HepG2 (cell line): ENCODE data around the gene SBNO2. TPM values are rescaled to one million over a fixed set of nuclear protein-coding genes. Genes with fewer than 3 reads are reported as not detected.

Experiments used
- ASH2L ChIP-seq: fragments of 300-600, 200-600 bp; sonication (generic); IDR thresholded peaks from 2 replicates; pipeline ENCODE4 v1.7.0; 2017; ENCODE audit warnings: low read depth, mild to moderate bottlenecking, moderate library complexity, mixed read lengths, low read length; ENCODE audit not compliant: insufficient read length
- CCDC6 ChIP-seq: sonication (generic); formaldehyde crosslinking; IDR thresholded peaks from 2 replicates; pipeline ENCODE4 v1.8.1; 2022; ENCODE audit warnings: mild to moderate bottlenecking, missing genetic modification reagents, moderate library complexity
- HNRNPL ChIP-seq: fragments of 200-400 bp; formaldehyde crosslinking; IDR thresholded peaks from 2 replicates; pipeline ENCODE4 v1.6.1; 2017; ENCODE audit warnings: mild to moderate bottlenecking, low read depth, low read length
- JDP2 ChIP-seq: sonication (generic); formaldehyde crosslinking; IDR thresholded peaks from 2 replicates; pipeline ENCODE4 v1.8.1; 2022; ENCODE audit warnings: missing genetic modification reagents, borderline replicate concordance
- JUN ChIP-seq: sonication (generic); formaldehyde crosslinking; IDR thresholded peaks from 2 replicates; pipeline ENCODE4 v1.4.0; 2020; ENCODE audit warnings: mild to moderate bottlenecking, missing genetic modification reagents
- MAFK ChIP-seq, 2 experiments: IDR thresholded peaks in 1 of 2; conservative IDR thresholded peaks in 1 of 2; 2 replicates each; pipeline ENCODE4 v1.6.1; 2011; ENCODE audit warnings: improper control_type of control experiment in 2 of 2, low read length in 2 of 2
- PRMT3 ChIP-seq: sonication (generic); formaldehyde crosslinking; IDR thresholded peaks from 2 replicates; pipeline ENCODE4 v1.8.1; 2022; ENCODE audit warnings: low read depth, mild to moderate bottlenecking, moderate library complexity, missing genetic modification reagents, borderline replicate concordance
- RBM39 ChIP-seq: fragments of 200-400 bp; formaldehyde crosslinking; IDR thresholded peaks from one replicate; pipeline ENCODE4 v1.6.1; 2018; ENCODE audit warnings: antibody characterized with exemption, mild to moderate bottlenecking, low read depth, low read length; ENCODE audit not compliant: poor library complexity, severe bottlenecking
- SIX4 ChIP-seq: sonication (generic); formaldehyde crosslinking; IDR thresholded peaks from 2 replicates; pipeline ENCODE4 v1.4.0; 2020; ENCODE audit warnings: missing genetic modification reagents
- ZFP1 ChIP-seq: IDR thresholded peaks from 2 replicates; pipeline ENCODE4 v1.6.1; 2016
- ZKSCAN8 ChIP-seq: IDR thresholded peaks from 2 replicates; pipeline ENCODE4 v1.6.1; 2016; ENCODE audit warnings: borderline replicate concordance, missing genetic modification reagents, missing compliant biosample characterization
- ZNF138 ChIP-seq: sonication (generic); formaldehyde crosslinking; IDR thresholded peaks from 2 replicates; pipeline ENCODE4 v1.5.0; 2020; ENCODE audit warnings: mild to moderate bottlenecking, low read depth, missing genetic modification reagents
- ZNF180 ChIP-seq: sonication (generic); formaldehyde crosslinking; IDR thresholded peaks from 2 replicates; pipeline ENCODE4 v1.4.0; 2020; ENCODE audit warnings: low read depth, missing genetic modification reagents, borderline replicate concordance
- ZNF354B ChIP-seq: sonication (generic); formaldehyde crosslinking; IDR thresholded peaks from 2 replicates; pipeline ENCODE4 v1.8.0; 2022; ENCODE audit warnings: mild to moderate bottlenecking, missing genetic modification reagents
- polyA plus RNA-seq, 8 experiments: library from polyadenylated mRNA; depleted of rRNA in 3 of 8; stranded (reverse) in 7 of 8; unstranded in 1 of 8; fragments of >200 nt; fragmentation: Illumina TruSeq in 4 of 8; extraction: Trizol in 4 of 8; gene quantifications; 2 replicates each; pipeline versions ENCODE4 v1.2.1 to v1.2.3, GENCODE V29; 2011 to 2016; ENCODE audit warnings: low read depth in 4 of 8, missing spikeins in 1 of 8, mixed read lengths in 1 of 8; ENCODE audit not compliant: insufficient read depth in 1 of 8
- total RNA-seq, 5 experiments: library from RNA; depleted of rRNA; stranded (reverse); fragments of >200 nt; fragmentation: Illumina TruSeq; extraction: Trizol; gene quantifications; 2 replicates each; pipeline ENCODE4 v1.2.3, GENCODE V29; 2016; ENCODE audit warnings: low read depth in 1 of 5
- TF ChIP-seq, protein P1 (sequence below): sonication (generic); formaldehyde crosslinking; IDR thresholded peaks from 2 replicates; pipeline ENCODE4 v1.8.0; 2022; ENCODE audit warnings: missing genetic modification reagents, low read depth, mild to moderate bottlenecking, borderline replicate concordance
- TF ChIP-seq, protein P2 (sequence below): sonication (generic); formaldehyde crosslinking; IDR thresholded peaks from 2 replicates; pipeline ENCODE4 v1.5.0; 2020; ENCODE audit warnings: missing genetic modification reagents
- TF ChIP-seq, protein P3 (sequence below): sonication (generic); formaldehyde crosslinking; IDR thresholded peaks from 2 replicates; pipeline ENCODE4 v1.4.0; 2020; ENCODE audit warnings: mild to moderate bottlenecking, low read depth, missing genetic modification reagents
- TF ChIP-seq, protein P4 (sequence below): sonication (generic); formaldehyde crosslinking; IDR thresholded peaks from 2 replicates; pipeline ENCODE4 v1.8.1; 2023; ENCODE audit warnings: mild to moderate bottlenecking, moderate library complexity, missing genetic modification reagents
- TF ChIP-seq, protein P5 (sequence below): sonication (generic); formaldehyde crosslinking; conservative IDR thresholded peaks from 2 replicates; pipeline ENCODE4 v1.8.0; 2022; ENCODE audit warnings: missing genetic modification reagents
- TF ChIP-seq, protein P6 (sequence below): IDR thresholded peaks from 2 replicates; pipeline ENCODE4 v1.6.1; 2016; ENCODE audit warnings: mild to moderate bottlenecking
- TF ChIP-seq, protein P7 (sequence below): sonication (generic); formaldehyde crosslinking; IDR thresholded peaks from 2 replicates; pipeline ENCODE4 v1.5.0; 2020; ENCODE audit warnings: mild to moderate bottlenecking, low read depth, missing genetic modification reagents, borderline replicate concordance

Gene SBNO2
- total and polyA plus RNA-seq, 2 of the 13 experiments (the other 11 are each of a cell fraction or from before 2014, with no cell fraction given), result 8.6 to 10.4 TPM

DNA sequence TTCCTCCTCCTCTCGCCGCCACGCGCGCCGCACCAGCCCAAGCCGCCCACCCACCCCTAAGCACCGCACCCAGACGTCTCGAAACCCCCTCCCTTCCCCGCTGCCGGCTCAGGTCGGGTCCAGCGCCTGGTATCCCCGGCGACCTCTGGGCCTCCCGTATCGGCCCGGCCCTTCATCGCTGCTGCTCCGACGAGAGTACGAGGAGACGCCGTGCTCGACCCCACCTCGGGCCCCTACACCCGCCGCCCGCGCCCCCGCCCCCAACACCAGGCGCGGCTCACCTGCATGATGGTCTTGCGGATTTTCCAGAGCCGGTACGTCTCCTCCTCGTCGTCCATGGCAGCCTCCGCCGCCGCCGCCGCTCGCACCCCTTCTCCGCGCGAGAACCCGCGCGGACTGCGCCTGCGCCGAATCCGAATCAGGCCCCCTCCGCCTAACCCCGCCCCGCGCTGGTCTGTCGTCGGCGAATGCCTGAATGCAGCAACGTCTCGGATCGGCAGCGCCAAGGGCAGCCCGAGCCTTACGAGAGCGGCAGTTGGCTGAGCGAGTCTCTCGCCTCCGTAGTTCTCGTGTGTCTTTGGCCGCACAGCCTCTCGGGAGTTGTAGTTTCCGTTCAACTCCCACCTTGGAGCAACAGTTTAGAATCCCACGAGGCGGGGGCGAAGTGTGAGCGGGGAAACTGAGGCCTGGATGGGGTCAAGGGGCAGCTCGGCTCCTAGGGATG is 78.9 kb downstream of the SBNO2 start, which contains the start of gene POLR2E (continued):
- TF ChIP-seq RBM39, result no peak
- no peak for TF ChIP-seq ZFP1 (CRISPR knock-in tag)
- TF ChIP-seq HNRNPL, result no peak
- TF ChIP-seq, protein P1, sequence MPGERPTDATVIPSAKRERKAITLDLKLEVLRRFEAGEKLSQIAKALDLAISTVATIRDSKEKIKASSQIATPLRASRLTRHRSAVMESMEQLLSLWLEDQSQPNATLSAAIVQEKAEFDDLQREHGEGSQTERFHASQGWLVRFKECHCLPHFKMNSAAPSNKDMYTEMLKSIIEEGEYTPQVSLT (CRISPR knock-in tag), result no peak
- TF ChIP-seq, protein P2, sequence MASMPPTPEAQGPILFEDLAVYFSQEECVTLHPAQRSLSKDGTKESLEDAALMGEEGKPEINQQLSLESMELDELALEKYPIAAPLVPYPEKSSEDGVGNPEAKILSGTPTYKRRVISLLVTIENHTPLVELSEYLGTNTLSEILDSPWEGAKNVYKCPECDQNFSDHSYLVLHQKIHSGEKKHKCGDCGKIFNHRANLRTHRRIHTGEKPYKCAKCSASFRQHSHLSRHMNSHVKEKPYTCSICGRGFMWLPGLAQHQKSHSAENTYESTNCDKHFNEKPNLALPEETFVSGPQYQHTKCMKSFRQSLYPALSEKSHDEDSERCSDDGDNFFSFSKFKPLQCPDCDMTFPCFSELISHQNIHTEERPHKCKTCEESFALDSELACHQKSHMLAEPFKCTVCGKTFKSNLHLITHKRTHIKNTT (CRISPR knock-in tag), result no peak
- peak; percentile 79 for TF ChIP-seq SIX4 (CRISPR knock-in tag)
- TF ChIP-seq JUN, result no peak
- TF ChIP-seq ASH2L, result peak; percentile 80
- no peak for TF ChIP-seq MAFK (conservative IDR thresholded peaks at IDR 0.05 in 1 of 2, IDR thresholded peaks at IDR 0.05 in 1 of 2; ENCODE audit: low read length in 2 of 2)
- TF ChIP-seq, protein P3, sequence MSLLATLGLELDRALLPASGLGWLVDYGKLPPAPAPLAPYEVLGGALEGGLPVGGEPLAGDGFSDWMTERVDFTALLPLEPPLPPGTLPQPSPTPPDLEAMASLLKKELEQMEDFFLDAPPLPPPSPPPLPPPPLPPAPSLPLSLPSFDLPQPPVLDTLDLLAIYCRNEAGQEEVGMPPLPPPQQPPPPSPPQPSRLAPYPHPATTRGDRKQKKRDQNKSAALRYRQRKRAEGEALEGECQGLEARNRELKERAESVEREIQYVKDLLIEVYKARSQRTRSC (CRISPR knock-in tag), result no peak
- TF ChIP-seq ZNF138 (CRISPR knock-in tag), result peak; percentile 63; the same call in 1 of the 2 replicates
- TF ChIP-seq, protein P4, sequence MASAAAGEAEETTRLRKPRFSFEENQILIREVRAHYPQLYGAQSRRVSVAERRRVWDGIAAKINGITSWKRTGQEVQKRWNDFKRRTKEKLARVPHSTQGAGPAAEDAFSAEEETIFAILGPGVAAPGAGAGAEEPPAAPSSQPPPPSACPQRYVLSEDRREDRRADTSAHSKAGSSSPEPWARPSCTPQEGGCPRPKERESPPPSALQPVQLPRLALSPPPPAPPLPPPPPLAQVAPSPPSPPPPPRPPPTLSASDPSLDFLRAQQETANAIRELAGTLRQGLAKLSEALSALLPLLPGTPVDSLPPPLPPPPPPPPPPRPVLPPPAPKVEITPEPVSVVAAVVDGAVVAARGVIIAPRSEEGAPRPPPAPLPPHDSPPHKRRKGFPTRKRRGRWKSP (CRISPR knock-in tag), result no peak
- TF ChIP-seq, protein P5, sequence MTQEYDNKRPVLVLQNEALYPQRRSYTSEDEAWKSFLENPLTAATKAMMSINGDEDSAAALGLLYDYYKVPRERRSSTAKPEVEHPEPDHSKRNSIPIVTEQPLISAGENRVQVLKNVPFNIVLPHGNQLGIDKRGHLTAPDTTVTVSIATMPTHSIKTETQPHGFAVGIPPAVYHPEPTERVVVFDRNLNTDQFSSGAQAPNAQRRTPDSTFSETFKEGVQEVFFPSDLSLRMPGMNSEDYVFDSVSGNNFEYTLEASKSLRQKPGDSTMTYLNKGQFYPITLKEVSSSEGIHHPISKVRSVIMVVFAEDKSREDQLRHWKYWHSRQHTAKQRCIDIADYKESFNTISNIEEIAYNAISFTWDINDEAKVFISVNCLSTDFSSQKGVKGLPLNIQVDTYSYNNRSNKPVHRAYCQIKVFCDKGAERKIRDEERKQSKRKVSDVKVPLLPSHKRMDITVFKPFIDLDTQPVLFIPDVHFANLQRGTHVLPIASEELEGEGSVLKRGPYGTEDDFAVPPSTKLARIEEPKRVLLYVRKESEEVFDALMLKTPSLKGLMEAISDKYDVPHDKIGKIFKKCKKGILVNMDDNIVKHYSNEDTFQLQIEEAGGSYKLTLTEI (CRISPR knock-in tag), result no peak
- no peak for TF ChIP-seq ZKSCAN8 (CRISPR knock-in tag)
- TF ChIP-seq ZNF354B (CRISPR knock-in tag), result no peak
- TF ChIP-seq ZNF180 (CRISPR knock-in tag), result no peak
- TF ChIP-seq, protein P6, sequence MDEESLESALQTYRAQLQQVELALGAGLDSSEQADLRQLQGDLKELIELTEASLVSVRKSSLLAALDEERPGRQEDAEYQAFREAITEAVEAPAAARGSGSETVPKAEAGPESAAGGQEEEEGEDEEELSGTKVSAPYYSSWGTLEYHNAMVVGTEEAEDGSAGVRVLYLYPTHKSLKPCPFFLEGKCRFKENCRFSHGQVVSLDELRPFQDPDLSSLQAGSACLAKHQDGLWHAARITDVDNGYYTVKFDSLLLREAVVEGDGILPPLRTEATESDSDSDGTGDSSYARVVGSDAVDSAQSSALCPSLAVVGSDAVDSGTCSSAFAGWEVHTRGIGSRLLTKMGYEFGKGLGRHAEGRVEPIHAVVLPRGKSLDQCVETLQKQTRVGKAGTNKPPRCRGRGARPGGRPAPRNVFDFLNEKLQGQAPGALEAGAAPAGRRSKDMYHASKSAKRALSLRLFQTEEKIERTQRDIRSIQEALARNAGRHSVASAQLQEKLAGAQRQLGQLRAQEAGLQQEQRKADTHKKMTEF (CRISPR knock-in tag), result peak; percentile 68; the same call in 1 of the 2 replicates
- TF ChIP-seq, protein P7, sequence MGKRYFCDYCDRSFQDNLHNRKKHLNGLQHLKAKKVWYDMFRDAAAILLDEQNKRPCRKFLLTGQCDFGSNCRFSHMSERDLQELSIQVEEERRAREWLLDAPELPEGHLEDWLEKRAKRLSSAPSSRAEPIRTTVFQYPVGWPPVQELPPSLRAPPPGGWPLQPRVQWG (CRISPR knock-in tag), result no peak
- no peak; the same call in 1 of the 2 replicates for TF ChIP-seq CCDC6 (CRISPR knock-in tag)
- TF ChIP-seq JDP2 (CRISPR knock-in tag), result no peak
- no peak for TF ChIP-seq PRMT3 (CRISPR knock-in tag)
